IMR-90 (cell line): ENCODE results near the gene GALM. TPM values are rescaled to one million over a fixed set of nuclear protein-coding genes. Genes with fewer than 3 reads are reported as not detected.

ENCODE experiments used
- ATAC-seq: fragments of 200-7000 bp; cut with Tn5 transposase; 2 replicates; pipeline ENCODE4 v1.9.1; 2020; ENCODE audit warnings: low read depth, mild to moderate bottlenecking, moderate library complexity
- BruUV-seq: library from RNA; stranded (reverse); fragments of 400-500 nt; replicated peaks from 2 replicates; lab custom pipeline; 2021; lab: Mats Ljungman, UMichigan
- CTCF ChIA-PET: fragments of 300-600 bp; formaldehyde crosslinking; extraction: SDS; loops from one replicate; lab custom pipeline; 2021; ENCODE audit warnings: antibody characterized with exemption; lab: Yijun Ruan, JAX
- POLR2A ChIA-PET: fragments of 300-600 bp; sonication (Branson Sonifier 250); formaldehyde crosslinking; loops from one replicate; lab custom pipeline; 2022; ENCODE audit warnings: antibody characterized with exemption; ENCODE audit not compliant: unreplicated experiment; lab: Charles Lee
- DNase-seq: peaks from one replicate; pipeline ENCODE4 v3.0.0; 2013
- H2AFZ ChIP-seq: replicated peaks from 2 replicates; pipeline ENCODE3; 2013; ENCODE audit warnings: low read length, mild to moderate bottlenecking; ENCODE audit not compliant: poor library complexity
- H2AK5ac ChIP-seq: 2 replicates; pipeline ENCODE4 v1.6.1; 2013; ENCODE audit warnings: low read depth, low read length, inconsistent platforms
- H2AK9ac ChIP-seq: replicated peaks from 2 replicates; pipeline ENCODE3; 2013; ENCODE audit warnings: mild to moderate bottlenecking, low read depth, low read length, moderate library complexity; ENCODE audit not compliant: poor library complexity
- H2BK120ac ChIP-seq: 2 replicates; pipeline ENCODE4 v1.6.1; 2013; ENCODE audit warnings: low read depth, low read length, inconsistent platforms
- H2BK15ac ChIP-seq: 3 replicates; pipeline ENCODE4 v1.6.1; 2013; ENCODE audit warnings: low read depth, low read length, inconsistent platforms
- H2BK20ac ChIP-seq: 2 replicates; pipeline ENCODE4 v1.6.1; 2013; ENCODE audit warnings: low read depth, mild to moderate bottlenecking, inconsistent platforms, low read length, moderate library complexity
- H2BK5ac ChIP-seq: 2 replicates; pipeline ENCODE4 v1.6.1; 2013; ENCODE audit warnings: mild to moderate bottlenecking, low read depth, low read length, inconsistent platforms; ENCODE audit not compliant: poor library complexity, severe bottlenecking
- H3K14ac ChIP-seq: replicated peaks from 2 replicates; pipeline ENCODE4 v1.6.1; 2013; ENCODE audit warnings: low read depth, low read length, inconsistent platforms
- H3K18ac ChIP-seq: 2 replicates; pipeline ENCODE4 v1.6.1; 2013; ENCODE audit warnings: low read depth, low read length, control low read depth
- H3K23ac ChIP-seq: 2 replicates; pipeline ENCODE4 v1.6.1; 2013; ENCODE audit warnings: low read depth, low read length, inconsistent platforms
- H3K27ac ChIP-seq: 2 replicates; pipeline ENCODE4 v1.5.1; 2013; ENCODE audit warnings: mild to moderate bottlenecking, control low read depth, low read length; ENCODE audit not compliant: insufficient read depth
- H3K27me3 ChIP-seq: 2 replicates; pipeline ENCODE4 v1.6.1; 2013; ENCODE audit warnings: low read length; ENCODE audit not compliant: control insufficient read depth, insufficient read depth
- H3K36me3 ChIP-seq: 2 replicates; pipeline ENCODE4 v1.6.1; 2013; ENCODE audit warnings: low read length, mixed read lengths; ENCODE audit not compliant: control insufficient read depth, insufficient read depth
- H3K4ac ChIP-seq: 2 replicates; pipeline ENCODE4 v1.6.1; 2013; ENCODE audit warnings: low read depth, low read length, inconsistent platforms
- H3K4me1 ChIP-seq: 2 replicates; pipeline ENCODE4 v1.6.1; 2013; ENCODE audit warnings: low read length, mixed read lengths; ENCODE audit not compliant: control insufficient read depth, insufficient read depth
- H3K4me2 ChIP-seq: 2 replicates; pipeline ENCODE4 v1.6.1; 2013; ENCODE audit warnings: low read depth, mild to moderate bottlenecking, control low read depth, low read length, moderate library complexity
- H3K4me3 ChIP-seq: 2 replicates; pipeline ENCODE4 v1.5.1; 2013; ENCODE audit warnings: low read depth, mild to moderate bottlenecking, control low read depth, low read length, moderate library complexity; ENCODE audit not compliant: insufficient read depth
- H3K56ac ChIP-seq: 2 replicates; pipeline ENCODE4 v1.6.1; 2013; ENCODE audit warnings: low read length, inconsistent platforms; ENCODE audit not compliant: insufficient read depth; ENCODE audit errors: extremely low read depth
- H3K79me1 ChIP-seq, 2 experiments: 2 replicates each; pipeline ENCODE4 v1.6.1; 2013; ENCODE audit warnings: low read length in 2 of 2, inconsistent platforms in 1 of 2, low read depth in 1 of 2
- H3K9ac ChIP-seq: 2 replicates; pipeline ENCODE4 v1.6.1; 2013; ENCODE audit warnings: low read depth, low read length, control low read depth
- H3K9me1 ChIP-seq: 2 replicates; pipeline ENCODE4 v1.6.1; 2013; ENCODE audit warnings: low read length, inconsistent platforms; ENCODE audit not compliant: insufficient read depth
- H3K9me3 ChIP-seq: 2 replicates; pipeline ENCODE4 v1.6.1; 2013; ENCODE audit warnings: low read length; ENCODE audit not compliant: control insufficient read depth, insufficient read depth
- H4K20me1 ChIP-seq: 2 replicates; pipeline ENCODE4 v1.6.1; 2013; ENCODE audit warnings: low read length, inconsistent platforms; ENCODE audit not compliant: insufficient read depth
- H4K5ac ChIP-seq: 2 replicates; pipeline ENCODE4 v1.6.1; 2013; ENCODE audit warnings: mild to moderate bottlenecking, low read depth, low read length, control low read depth
- H4K8ac ChIP-seq, 2 experiments: 2 replicates each; pipeline ENCODE4 v1.6.1; 2013; ENCODE audit warnings: low read depth in 2 of 2, low read length in 2 of 2, control low read depth in 1 of 2, inconsistent platforms in 1 of 2
- H4K91ac ChIP-seq: 2 replicates; pipeline ENCODE4 v1.6.1; 2013; ENCODE audit warnings: low read depth, low read length, inconsistent platforms; ENCODE audit not compliant: insufficient read depth
- BHLHE40 ChIP-seq: fragments of 150-350 bp; IDR thresholded peaks from 2 replicates; pipeline ENCODE4 v1.6.1; 2016; ENCODE audit warnings: mild to moderate bottlenecking, low read depth, low read length
- CEBPB ChIP-seq: IDR thresholded peaks from 2 replicates; pipeline ENCODE4 v1.6.1; 2012; ENCODE audit warnings: low read depth, low read length, improper control_type of control experiment
- CHD1 ChIP-seq: IDR thresholded peaks from 2 replicates; pipeline ENCODE4 v1.6.1; 2012; ENCODE audit warnings: low read depth, low read length, improper control_type of control experiment
- CTCF ChIP-seq: conservative IDR thresholded peaks from 2 replicates; pipeline ENCODE4 v1.5.1; 2012; ENCODE audit warnings: mild to moderate bottlenecking, low read depth, low read length, improper control_type of control experiment
- MAFK ChIP-seq: IDR thresholded peaks from 2 replicates; pipeline ENCODE4 v1.6.1; 2012; ENCODE audit warnings: low read depth, low read length, improper control_type of control experiment
- MAZ ChIP-seq: IDR thresholded peaks from 2 replicates; pipeline ENCODE4 v1.6.1; 2012; ENCODE audit warnings: low read depth, mild to moderate bottlenecking, low read length, improper control_type of control experiment, moderate library complexity, borderline replicate concordance
- MXI1 ChIP-seq: IDR thresholded peaks from 2 replicates; pipeline ENCODE4 v1.6.1; 2012; ENCODE audit warnings: low read depth, mild to moderate bottlenecking, low read length, moderate library complexity, borderline replicate concordance
- POLR2A ChIP-seq: IDR thresholded peaks from 2 replicates; pipeline ENCODE4 v1.6.1; 2012; ENCODE audit warnings: mild to moderate bottlenecking, low read depth, low read length
- RAD21 ChIP-seq: IDR thresholded peaks from 2 replicates; pipeline ENCODE4 v1.6.1; 2012; ENCODE audit warnings: low read length, improper control_type of control experiment
- RFX5 ChIP-seq: IDR thresholded peaks from 2 replicates; pipeline ENCODE4 v1.8.0; 2012; ENCODE audit warnings: low read depth, mild to moderate bottlenecking, low read length, moderate library complexity
- SMC3 ChIP-seq: fragments of 150-350 bp; IDR thresholded peaks from 2 replicates; pipeline ENCODE4 v1.6.1; 2016; ENCODE audit warnings: low read depth, mild to moderate bottlenecking, antibody characterized with exemption, low read length, moderate library complexity
- dilution Hi-C: fragments of 300-500 bp; cut with HindIII; formaldehyde crosslinking; loops from one replicate; pipeline ENCODE4 v1.14.3; 2018; ENCODE audit warnings: low sequenced_read_pairs; ENCODE audit not compliant: unreplicated experiment
- in situ Hi-C: fragments of 300-500 bp; cut with MboI; formaldehyde crosslinking; loops from 3 replicates; pipeline ENCODE4 v1.14.3; 2019; ENCODE audit warnings: low sequenced_read_pairs, inconsistent platforms, mixed read lengths
- intact Hi-C: fragments of 100-400 bp; cut with micrococcal nuclease; formaldehyde crosslinking; loops from 2 replicates; pipeline ENCODE4 v1.10.0; 2022
- polyA plus RNA-seq, 3 experiments: library from polyadenylated mRNA; depleted of rRNA; stranded (reverse); fragments of >200 nt; gene quantifications; 2 replicates each; pipeline ENCODE4 v1.2.3, GENCODE V29; 2012; ENCODE audit warnings: low replicate concordance in 1 of 3
- total RNA-seq: library from RNA; depleted of rRNA; stranded (reverse); fragments of >200 nt; gene quantifications from 2 replicates; pipeline ENCODE4 v1.2.3, GENCODE V29; 2012

GALM gene
- total and polyA plus RNA-seq, 2 of the 4 experiments (the other 2 are of a cell fraction): 12.1 to 24.2 TPM

- no peaks in the 10 kb centered on the region for H3K27me3 ChIP-seq
- no peak overlapping the region for H3K27ac ChIP-seq
- BruUV-seq: no TSS peak
- CTCF ChIA-PET: no interaction called here
- no peak overlapping the region for H3K9ac ChIP-seq
- POLR2A ChIA-PET: no interaction called here
- TF ChIP-seq CTCF (no peak), BHLHE40 (no peak), RAD21 (no peak), MAFK (no peak), MXI1 (no peak), POLR2A (no peak), RFX5 (no peak), SMC3 (no peak), CEBPB (no peak), CHD1 (no peak), MAZ (no peak)
- H3K14ac ChIP-seq: no peak overlapping the region
- H4K5ac ChIP-seq: peak overlapping the region; percentile 5; the same call in 1 of the 2 replicates
- no peak overlapping the region for H4K91ac ChIP-seq
- no peak overlapping the region for H2AFZ ChIP-seq
- no peaks in the 10 kb centered on the region for H4K20me1 ChIP-seq
- DNase-seq (peak; percentile 72), ATAC-seq (peak; percentile 45)
- peaks cover 5 to 24% of the 10 kb centered on the region in 2 experiments for H3K79me1 ChIP-seq
- H3K23ac ChIP-seq: no peak overlapping the region
- H4K8ac ChIP-seq: no peak overlapping the region; a peak in 1 of 4 replicates
- in situ Hi-C loops (no loop called here), intact Hi-C loops (no loop called here), dilution Hi-C loops (no loop called here)
- peaks cover 19% of the 10 kb centered on the region for H3K4me1 ChIP-seq
- H3K56ac ChIP-seq: no peak overlapping the region
- no peaks in the 10 kb centered on the region for H3K36me3 ChIP-seq
- H3K9me1 ChIP-seq: peaks cover 13% of the 10 kb centered on the region
- no peak overlapping the region for H2AK9ac ChIP-seq
- H3K18ac ChIP-seq: peak overlapping the region; percentile 7; the same call in 1 of the 2 replicates
- peak overlapping the region; percentile 98 for H2BK5ac ChIP-seq
- H2BK15ac ChIP-seq: no peak overlapping the region
- no peak overlapping the region for H2AK5ac ChIP-seq
- 0 out of 2 replicates have a peak overlapping the region, but pooled peaks have one; percentile 1 for H2BK120ac ChIP-seq
- H3K4me2 ChIP-seq: no peak overlapping the region
- H3K4ac ChIP-seq: peak overlapping the region; percentile 5; the same call in 1 of the 2 replicates
- no peaks in the 10 kb centered on the region for H3K9me3 ChIP-seq
- H3K4me3 ChIP-seq: no peak overlapping the region
- H2BK20ac ChIP-seq: no peak overlapping the region
These were observed 35.1 kb downstream of the GALM start for GRCh38 chr2:38700881-38701458.
